Panc1 (cell line): ENCODE results near the gene RAP1GAP.

Source experiments
- POLR2AphosphoS5 ChIP-seq: IDR thresholded peaks from 2 replicates; pipeline ENCODE4 v1.6.1; 2012; ENCODE audit warnings: mild to moderate bottlenecking, low read depth, low read length, moderate library complexity
- SIN3A ChIP-seq: IDR thresholded peaks from 2 replicates; pipeline ENCODE4 v1.6.1; 2012; ENCODE audit warnings: low read depth, mild to moderate bottlenecking, low read length, moderate library complexity, borderline replicate concordance; ENCODE audit not compliant: insufficient read depth
- TCF7L2 ChIP-seq: IDR thresholded peaks from 2 replicates; pipeline ENCODE4 v1.6.1; 2011; ENCODE audit warnings: mild to moderate bottlenecking, low read depth, low read length, inconsistent platforms
- TF ChIP-seq, protein P1 (sequence below): fragments of 450-650 bp; IDR thresholded peaks from 2 replicates; pipeline ENCODE4 v1.5.1; 2017; ENCODE audit warnings: mild to moderate bottlenecking
- TF ChIP-seq, protein P2 (sequence below), 2 experiments: IDR thresholded peaks; 2 replicates each; pipeline ENCODE4 v1.6.1; 2011 to 2012; ENCODE audit warnings: low read depth in 2 of 2, control low read depth in 1 of 2, low read length in 1 of 2, mild to moderate bottlenecking in 1 of 2, moderate library complexity in 1 of 2; ENCODE audit not compliant: insufficient read depth in 1 of 2

DNA sequence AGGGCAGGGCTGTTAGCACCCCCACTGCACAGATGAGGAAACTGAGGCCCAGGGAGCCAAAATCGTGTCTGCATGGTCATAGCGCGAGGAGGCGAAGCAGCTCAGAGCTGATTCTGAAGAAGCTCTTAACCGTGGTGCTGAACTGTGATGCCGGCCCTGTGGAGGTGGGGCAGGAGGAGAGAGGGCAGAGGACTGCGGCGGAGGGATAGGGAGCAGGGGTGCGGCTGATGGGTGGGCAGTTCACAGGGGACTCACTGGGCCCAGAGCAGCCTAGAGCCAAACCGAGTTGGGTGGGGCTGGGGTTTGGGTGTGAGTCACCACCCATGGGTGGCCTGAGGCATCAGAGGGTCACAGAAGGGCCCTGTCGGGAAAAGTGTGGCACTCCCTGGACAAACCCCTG is 74.7 kb downstream of the RAP1GAP start:
- TF ChIP-seq, protein P1, sequence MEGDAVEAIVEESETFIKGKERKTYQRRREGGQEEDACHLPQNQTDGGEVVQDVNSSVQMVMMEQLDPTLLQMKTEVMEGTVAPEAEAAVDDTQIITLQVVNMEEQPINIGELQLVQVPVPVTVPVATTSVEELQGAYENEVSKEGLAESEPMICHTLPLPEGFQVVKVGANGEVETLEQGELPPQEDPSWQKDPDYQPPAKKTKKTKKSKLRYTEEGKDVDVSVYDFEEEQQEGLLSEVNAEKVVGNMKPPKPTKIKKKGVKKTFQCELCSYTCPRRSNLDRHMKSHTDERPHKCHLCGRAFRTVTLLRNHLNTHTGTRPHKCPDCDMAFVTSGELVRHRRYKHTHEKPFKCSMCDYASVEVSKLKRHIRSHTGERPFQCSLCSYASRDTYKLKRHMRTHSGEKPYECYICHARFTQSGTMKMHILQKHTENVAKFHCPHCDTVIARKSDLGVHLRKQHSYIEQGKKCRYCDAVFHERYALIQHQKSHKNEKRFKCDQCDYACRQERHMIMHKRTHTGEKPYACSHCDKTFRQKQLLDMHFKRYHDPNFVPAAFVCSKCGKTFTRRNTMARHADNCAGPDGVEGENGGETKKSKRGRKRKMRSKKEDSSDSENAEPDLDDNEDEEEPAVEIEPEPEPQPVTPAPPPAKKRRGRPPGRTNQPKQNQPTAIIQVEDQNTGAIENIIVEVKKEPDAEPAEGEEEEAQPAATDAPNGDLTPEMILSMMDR, result no peak
- TF ChIP-seq, protein P2, sequence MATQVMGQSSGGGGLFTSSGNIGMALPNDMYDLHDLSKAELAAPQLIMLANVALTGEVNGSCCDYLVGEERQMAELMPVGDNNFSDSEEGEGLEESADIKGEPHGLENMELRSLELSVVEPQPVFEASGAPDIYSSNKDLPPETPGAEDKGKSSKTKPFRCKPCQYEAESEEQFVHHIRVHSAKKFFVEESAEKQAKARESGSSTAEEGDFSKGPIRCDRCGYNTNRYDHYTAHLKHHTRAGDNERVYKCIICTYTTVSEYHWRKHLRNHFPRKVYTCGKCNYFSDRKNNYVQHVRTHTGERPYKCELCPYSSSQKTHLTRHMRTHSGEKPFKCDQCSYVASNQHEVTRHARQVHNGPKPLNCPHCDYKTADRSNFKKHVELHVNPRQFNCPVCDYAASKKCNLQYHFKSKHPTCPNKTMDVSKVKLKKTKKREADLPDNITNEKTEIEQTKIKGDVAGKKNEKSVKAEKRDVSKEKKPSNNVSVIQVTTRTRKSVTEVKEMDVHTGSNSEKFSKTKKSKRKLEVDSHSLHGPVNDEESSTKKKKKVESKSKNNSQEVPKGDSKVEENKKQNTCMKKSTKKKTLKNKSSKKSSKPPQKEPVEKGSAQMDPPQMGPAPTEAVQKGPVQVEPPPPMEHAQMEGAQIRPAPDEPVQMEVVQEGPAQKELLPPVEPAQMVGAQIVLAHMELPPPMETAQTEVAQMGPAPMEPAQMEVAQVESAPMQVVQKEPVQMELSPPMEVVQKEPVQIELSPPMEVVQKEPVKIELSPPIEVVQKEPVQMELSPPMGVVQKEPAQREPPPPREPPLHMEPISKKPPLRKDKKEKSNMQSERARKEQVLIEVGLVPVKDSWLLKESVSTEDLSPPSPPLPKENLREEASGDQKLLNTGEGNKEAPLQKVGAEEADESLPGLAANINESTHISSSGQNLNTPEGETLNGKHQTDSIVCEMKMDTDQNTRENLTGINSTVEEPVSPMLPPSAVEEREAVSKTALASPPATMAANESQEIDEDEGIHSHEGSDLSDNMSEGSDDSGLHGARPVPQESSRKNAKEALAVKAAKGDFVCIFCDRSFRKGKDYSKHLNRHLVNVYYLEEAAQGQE (IDR thresholded peaks at IDR 0.05; ENCODE audit: insufficient read depth in 1 of 2, low read depth in 2 of 2, low read length in 1 of 2), result peak; percentile 77 to 84
- no peak for TF ChIP-seq POLR2AphosphoS5
- no peak for TF ChIP-seq SIN3A
- TF ChIP-seq TCF7L2, result no peak
